ENCODE data around the gene CLCN6.

DNA sequence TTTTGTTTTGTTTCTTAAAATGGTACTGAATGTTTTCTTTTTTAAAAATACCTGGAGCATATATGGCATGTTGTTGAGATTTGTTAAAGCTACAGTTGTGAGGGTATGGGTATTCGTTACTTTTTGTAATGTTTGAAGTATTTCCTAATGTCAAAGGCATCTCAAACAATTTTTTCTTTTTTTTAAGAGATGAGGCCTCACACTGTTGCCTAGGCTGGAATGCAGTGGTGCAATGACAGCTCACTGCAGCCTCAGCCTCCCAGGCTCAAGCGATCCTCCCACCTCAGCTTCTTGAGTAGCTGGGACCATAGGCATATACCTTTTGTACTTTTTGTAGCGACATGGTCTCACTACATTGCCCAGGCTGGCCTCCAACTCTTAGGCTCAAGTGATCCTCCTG, 16.1 kb downstream of the CLCN6 start:
- TF ChIP-seq, protein P1, sequence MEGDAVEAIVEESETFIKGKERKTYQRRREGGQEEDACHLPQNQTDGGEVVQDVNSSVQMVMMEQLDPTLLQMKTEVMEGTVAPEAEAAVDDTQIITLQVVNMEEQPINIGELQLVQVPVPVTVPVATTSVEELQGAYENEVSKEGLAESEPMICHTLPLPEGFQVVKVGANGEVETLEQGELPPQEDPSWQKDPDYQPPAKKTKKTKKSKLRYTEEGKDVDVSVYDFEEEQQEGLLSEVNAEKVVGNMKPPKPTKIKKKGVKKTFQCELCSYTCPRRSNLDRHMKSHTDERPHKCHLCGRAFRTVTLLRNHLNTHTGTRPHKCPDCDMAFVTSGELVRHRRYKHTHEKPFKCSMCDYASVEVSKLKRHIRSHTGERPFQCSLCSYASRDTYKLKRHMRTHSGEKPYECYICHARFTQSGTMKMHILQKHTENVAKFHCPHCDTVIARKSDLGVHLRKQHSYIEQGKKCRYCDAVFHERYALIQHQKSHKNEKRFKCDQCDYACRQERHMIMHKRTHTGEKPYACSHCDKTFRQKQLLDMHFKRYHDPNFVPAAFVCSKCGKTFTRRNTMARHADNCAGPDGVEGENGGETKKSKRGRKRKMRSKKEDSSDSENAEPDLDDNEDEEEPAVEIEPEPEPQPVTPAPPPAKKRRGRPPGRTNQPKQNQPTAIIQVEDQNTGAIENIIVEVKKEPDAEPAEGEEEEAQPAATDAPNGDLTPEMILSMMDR (conservative IDR thresholded peaks at IDR 0.05; ENCODE audit: low read depth, low read length): no peak
- no peak for TF ChIP-seq EZH2phosphoT487 (IDR thresholded peaks at IDR 0.05; ENCODE audit: borderline replicate concordance, low read length)

All from PC-3 (cell line).